RWPE1 (cell line): ENCODE results near the gene FTHL17.

Experiments used
- CTCF ChIA-PET: fragments of 350-600 bp; sonication (Branson Sonifier 250); formaldehyde crosslinking; extraction: SDS; loops from one replicate; lab custom pipeline; 2021; lab: Yijun Ruan, JAX
- POLR2A ChIA-PET: fragments of 400-600 bp; formaldehyde crosslinking; extraction: SDS; loops from one replicate; lab custom pipeline; 2020; ENCODE audit warnings: antibody characterized with exemption; ENCODE audit not compliant: low non-redundant PET; lab: Yijun Ruan, JAX
- DNase-seq: peaks from one replicate; pipeline ENCODE4 v3.0.0; 2012; ENCODE audit warnings: low spot score
- H3K27ac ChIP-seq: fragments of 450-650 bp; 2 replicates; pipeline ENCODE4 v1.5.1; 2017
- CTCF ChIP-seq: fragments of 450-650 bp; conservative IDR thresholded peaks from 2 replicates; pipeline ENCODE4 v1.5.1; 2017; ENCODE audit warnings: low read depth, mild to moderate bottlenecking

FTHL17 gene

GRCh38 chrX:31057691-31058090 lies 14.2 kb downstream of the FTHL17 start:
- POLR2A ChIA-PET: no interaction called here
- TF ChIP-seq CTCF: no peak
- CTCF ChIA-PET: no interaction called here
- H3K27ac ChIP-seq: no peak overlapping the region
- no peak for DNase-seq

DNA sequence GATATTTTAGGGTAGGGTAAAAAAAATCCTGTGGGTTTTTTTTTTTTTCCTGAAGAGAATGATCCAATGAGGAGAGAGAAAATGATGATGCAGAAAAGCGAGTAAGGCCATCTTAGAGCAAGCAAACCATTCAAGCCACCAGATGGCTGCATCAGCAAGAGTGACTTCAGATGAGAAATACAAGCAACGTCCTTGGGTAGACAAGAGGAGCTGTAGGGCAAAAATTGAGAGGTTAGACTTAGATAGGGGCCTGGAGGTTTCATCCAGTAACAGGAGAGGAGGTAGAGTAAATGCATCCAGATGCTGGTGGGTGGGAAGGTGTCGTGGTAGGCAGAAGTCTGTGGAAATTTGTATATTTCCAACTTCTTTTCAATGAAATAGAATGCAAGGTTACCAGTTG lies 14.6 kb downstream of the FTHL17 start:
- DNase-seq: no peak
- ChIA-PET CTCF (no interaction called here), POLR2A (no interaction called here)
- TF ChIP-seq CTCF: no peak
- no peak overlapping the region for H3K27ac ChIP-seq

- POLR2A ChIA-PET: no interaction called here
- H3K27ac ChIP-seq: no peak overlapping the region
- DNase-seq: no peak
- CTCF ChIA-PET: no interaction called here
- TF ChIP-seq CTCF: no peak
Observed at GRCh38 chrX:31053621-31054020, 18.2 kb downstream of the FTHL17 start.

- ChIA-PET CTCF (interaction anchor here (0.6 to 0.7 kb wide), 3 partner anchors 91 to 622 kb away, joined by 3 to 4 read pairs (median 3); no protein-coding TSS in a partner anchor), POLR2A (no interaction called here)
- no peak for DNase-seq
- no peak for TF ChIP-seq CTCF
- no peak overlapping the region for H3K27ac ChIP-seq
Observed at GRCh38 chrX:31039327-31039711, 32.5 kb downstream of the FTHL17 start.

- TF ChIP-seq CTCF: peak; percentile 41; the same call in 1 of the 2 replicates
- DNase-seq: peak; percentile 29
- CTCF ChIA-PET: interaction anchor here (0.6 to 0.9 kb wide), 6 partner anchors 16 to 623 kb away, joined by 3 to 8 read pairs (median 4); no protein-coding TSS in a partner anchor
- POLR2A ChIA-PET: no interaction called here
- no peak overlapping the region for H3K27ac ChIP-seq
Observed at GRCh38 chrX:31038575-31039326, 33.1 kb downstream of the FTHL17 start.

GRCh38 chrX:31036895-31037294 lies 34.9 kb downstream of the FTHL17 start:
- CTCF ChIA-PET: interaction anchor here (0.6 to 1.0 kb wide), 4 partner anchors 10 to 1573 kb away, joined by 3 to 4 read pairs (median 4); no protein-coding TSS in a partner anchor
- POLR2A ChIA-PET: no interaction called here
- peak; percentile 5 for DNase-seq
- H3K27ac ChIP-seq: no peak overlapping the region
- TF ChIP-seq CTCF: peak; percentile 39
